Left lung (tissue), 10 donors: ENCODE results near the gene MYH14. TPM values are rescaled to one million over a fixed set of nuclear protein-coding genes. Genes with fewer than 3 reads are reported as not detected.

ENCODE experiments used
- ATAC-seq: fragments of 200-7000 bp; cut with Tn5 transposase; one replicate; pipeline ENCODE4 v1.9.1; 2020; ENCODE audit warnings: moderate library complexity
- DNase-seq, 4 donors: peaks; one replicate each; pipeline ENCODE4 v3.0.0-alpha.2; 2013 to 2020
- H3K27ac ChIP-seq, 2 donors: fragments of 200-600 bp; sonication (generic) in 1 of 2; one replicate each; pipeline versions ENCODE4 v1.5.0 to v1.8.0; 2020 to 2021
- H3K27me3 ChIP-seq, 2 donors: fragments of 200-600 bp; sonication (generic) in 1 of 2; one replicate each; pipeline versions ENCODE4 v1.5.0 to v1.8.0; 2020 to 2021
- H3K36me3 ChIP-seq, 2 donors: fragments of 200-600 bp; sonication (generic) in 1 of 2; one replicate each; pipeline versions ENCODE4 v1.5.0 to v1.8.0; 2020 to 2021
- H3K4me1 ChIP-seq, 2 donors: fragments of 200-600 bp; one replicate each; pipeline ENCODE4 v1.8.0; 2021
- H3K4me3 ChIP-seq, 2 donors: fragments of 200-600 bp; sonication (generic) in 1 of 2; one replicate each; pipeline versions ENCODE4 v1.5.0 to v1.8.0; 2020 to 2021; ENCODE audit warnings: mild to moderate bottlenecking in 1 of 2
- H3K9me3 ChIP-seq, 2 donors: fragments of 200-600 bp; sonication (generic) in 1 of 2; one replicate each; pipeline versions ENCODE4 v1.5.0 to v1.8.0; 2020 to 2021
- intact Hi-C, 2 donors: fragments of 100-400 bp; cut with DNase I; formaldehyde crosslinking; loops; one replicate each; pipeline versions ENCODE4 v1.11.2 to v1.14.2; 2022
- polyA plus RNA-seq, 6 donors: library from polyadenylated mRNA; unstranded; fragments of 120-200 nt; gene quantifications; one replicate each; pipeline ENCODE4 v1.2.1, GENCODE V29; 2013; ENCODE audit not compliant: insufficient read length in 6 of 6
- total RNA-seq, 2 donors: library from RNA; stranded (reverse); fragmentation: NEBNext Ultra II Directional; extraction: Animal tissue kit (Norgen Biotek cat#: 25700); gene quantifications; one replicate each; pipeline ENCODE4 v1.2.1, GENCODE V29; 2021
- TF ChIP-seq, protein P1 (sequence below), 2 donors: fragments of 200-600 bp; sonication (generic) in 1 of 2; IDR thresholded peaks; one replicate each; pipeline versions ENCODE4 v1.5.0 to v1.8.0; 2021; ENCODE audit warnings: antibody characterized with exemption in 2 of 2
- donor health status: DM: no; HTN: yes; CAD: no.
- donor health status: DM: no; HTN: no; CAD: no.

The MYH14 gene
- total and polyA plus RNA-seq, 8 donors, result 46.0 to 195 (median 55.6) TPM

DNA sequence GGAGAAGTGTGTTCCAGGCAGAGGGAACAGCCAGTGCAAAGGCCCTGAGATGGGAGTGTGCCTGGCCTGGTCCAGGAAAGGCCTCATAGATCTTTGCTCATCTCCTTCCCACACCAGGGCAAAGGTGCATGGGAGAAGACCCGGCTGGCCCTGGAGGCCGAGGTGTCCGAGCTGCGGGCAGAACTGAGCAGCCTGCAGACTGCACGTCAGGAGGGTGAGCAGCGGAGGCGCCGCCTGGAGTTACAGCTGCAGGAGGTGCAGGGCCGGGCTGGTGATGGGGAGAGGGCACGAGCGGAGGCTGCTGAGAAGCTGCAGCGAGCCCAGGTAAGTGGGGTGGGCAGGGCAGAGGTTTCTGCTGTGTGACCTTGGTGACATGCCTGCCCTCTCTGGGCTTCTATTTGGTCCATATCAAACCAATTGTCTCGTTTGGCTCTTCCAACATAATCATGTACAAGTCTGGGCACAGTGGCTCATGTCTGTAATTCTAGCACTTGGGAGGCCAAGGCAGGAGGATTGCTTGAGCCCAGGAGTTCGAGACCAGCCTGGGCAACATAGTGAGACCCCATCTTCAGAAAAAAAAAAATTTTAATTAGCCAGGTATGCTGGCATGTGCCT lies 74.7 kb downstream of the MYH14 start:
- intact Hi-C loops, result no loop called here
- ATAC-seq (no peak), DNase-seq (no peak)
- TF ChIP-seq, protein P1, sequence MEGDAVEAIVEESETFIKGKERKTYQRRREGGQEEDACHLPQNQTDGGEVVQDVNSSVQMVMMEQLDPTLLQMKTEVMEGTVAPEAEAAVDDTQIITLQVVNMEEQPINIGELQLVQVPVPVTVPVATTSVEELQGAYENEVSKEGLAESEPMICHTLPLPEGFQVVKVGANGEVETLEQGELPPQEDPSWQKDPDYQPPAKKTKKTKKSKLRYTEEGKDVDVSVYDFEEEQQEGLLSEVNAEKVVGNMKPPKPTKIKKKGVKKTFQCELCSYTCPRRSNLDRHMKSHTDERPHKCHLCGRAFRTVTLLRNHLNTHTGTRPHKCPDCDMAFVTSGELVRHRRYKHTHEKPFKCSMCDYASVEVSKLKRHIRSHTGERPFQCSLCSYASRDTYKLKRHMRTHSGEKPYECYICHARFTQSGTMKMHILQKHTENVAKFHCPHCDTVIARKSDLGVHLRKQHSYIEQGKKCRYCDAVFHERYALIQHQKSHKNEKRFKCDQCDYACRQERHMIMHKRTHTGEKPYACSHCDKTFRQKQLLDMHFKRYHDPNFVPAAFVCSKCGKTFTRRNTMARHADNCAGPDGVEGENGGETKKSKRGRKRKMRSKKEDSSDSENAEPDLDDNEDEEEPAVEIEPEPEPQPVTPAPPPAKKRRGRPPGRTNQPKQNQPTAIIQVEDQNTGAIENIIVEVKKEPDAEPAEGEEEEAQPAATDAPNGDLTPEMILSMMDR (IDR thresholded peaks at IDR 0.05), result no peak
- Histone ChIP-seq H3K36me3 (peaks cover 0 to 62% of the 10 kb centered on the region in 2 donors), H3K27ac (no peak overlapping the region), H3K27me3 (no peaks in the 10 kb centered on the region), H3K4me1 (no peaks in the 10 kb centered on the region), H3K9me3 (no peaks in the 10 kb centered on the region), H3K4me3 (no peak overlapping the region)

DNA sequence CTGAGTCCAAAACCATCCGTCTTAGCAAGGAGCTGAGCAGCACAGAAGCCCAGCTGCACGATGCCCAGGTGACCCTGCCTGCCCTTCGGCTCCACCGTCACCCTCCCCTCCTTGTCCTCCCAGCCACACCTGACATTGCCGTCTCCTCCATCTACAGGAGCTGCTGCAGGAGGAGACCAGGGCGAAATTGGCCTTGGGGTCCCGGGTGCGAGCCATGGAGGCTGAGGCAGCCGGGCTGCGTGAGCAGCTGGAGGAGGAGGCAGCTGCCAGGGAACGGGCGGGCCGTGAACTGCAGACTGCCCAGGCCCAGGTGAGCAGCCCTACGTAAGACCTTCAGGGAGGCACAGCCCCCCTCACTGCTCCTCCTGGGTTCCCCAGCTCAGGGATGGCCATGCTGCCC lies 76.7 kb downstream of the MYH14 start:
- Histone ChIP-seq H3K9me3 (peaks cover 0 to 2% of the 10 kb centered on the region in 2 donors), H3K27ac (no peak overlapping the region), H3K36me3 (peaks cover 0 to 59% of the 10 kb centered on the region in 2 donors), H3K4me3 (no peak overlapping the region), H3K4me1 (no peaks in the 10 kb centered on the region), H3K27me3 (no peaks in the 10 kb centered on the region)
- ATAC-seq (no peak), DNase-seq (no peak)
- intact Hi-C loops, result no loop called here
- TF ChIP-seq, protein P1 (IDR thresholded peaks at IDR 0.05), result no peak

DNA sequence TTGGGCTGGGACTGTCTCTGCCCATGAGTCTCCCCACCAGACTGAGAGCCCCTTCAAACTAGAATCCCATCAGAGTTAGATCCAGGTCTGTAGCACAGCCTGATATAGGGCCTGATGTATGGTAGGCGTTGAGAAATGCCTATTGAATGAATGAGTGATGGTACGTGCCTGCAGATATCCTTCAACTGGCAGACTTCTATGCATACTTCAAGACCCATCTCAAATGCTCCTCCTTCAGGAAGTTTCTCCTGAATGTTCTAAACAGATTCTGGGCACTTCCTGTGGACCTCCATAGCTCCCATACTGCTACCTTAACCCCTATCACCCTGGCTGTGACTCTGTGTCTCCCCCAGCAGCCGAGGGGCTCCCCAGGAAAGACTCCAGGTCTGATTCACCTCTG lies 77.6 kb downstream of the MYH14 start:
- H3K36me3 ChIP-seq, result peaks cover 0 to 60% of the 10 kb centered on the region in 2 donors
- ATAC-seq, result no peak

DNA sequence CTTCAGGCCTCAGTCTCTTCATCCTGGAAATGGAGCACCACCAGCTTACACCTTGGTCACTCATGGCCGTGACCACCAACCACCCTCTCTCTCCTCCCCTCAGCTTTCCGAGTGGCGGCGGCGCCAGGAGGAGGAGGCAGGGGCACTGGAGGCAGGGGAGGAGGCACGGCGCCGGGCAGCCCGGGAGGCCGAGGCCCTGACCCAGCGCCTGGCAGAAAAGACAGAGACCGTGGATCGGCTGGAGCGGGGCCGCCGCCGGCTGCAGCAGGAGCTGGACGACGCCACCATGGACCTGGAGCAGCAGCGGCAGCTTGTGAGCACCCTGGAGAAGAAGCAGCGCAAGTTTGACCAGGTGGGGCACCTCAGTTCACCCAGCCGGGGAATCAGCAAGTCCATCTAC lies 78.1 kb downstream of the MYH14 start:
- peaks cover 0 to 62% of the 10 kb centered on the region in 2 donors for H3K36me3 ChIP-seq

More for the DNA sequence above, 77.6 kb downstream of the MYH14 start:
- TF ChIP-seq, protein P1 (IDR thresholded peaks at IDR 0.05), result no peak
- Histone ChIP-seq H3K9me3 (peaks cover 0 to 11% of the 10 kb centered on the region in 2 donors), H3K4me3 (no peak overlapping the region), H3K27ac (no peak overlapping the region), H3K4me1 (no peaks in the 10 kb centered on the region), H3K27me3 (no peaks in the 10 kb centered on the region)
- DNase-seq, result no peak
- intact Hi-C loops, result no loop called here

DNA sequence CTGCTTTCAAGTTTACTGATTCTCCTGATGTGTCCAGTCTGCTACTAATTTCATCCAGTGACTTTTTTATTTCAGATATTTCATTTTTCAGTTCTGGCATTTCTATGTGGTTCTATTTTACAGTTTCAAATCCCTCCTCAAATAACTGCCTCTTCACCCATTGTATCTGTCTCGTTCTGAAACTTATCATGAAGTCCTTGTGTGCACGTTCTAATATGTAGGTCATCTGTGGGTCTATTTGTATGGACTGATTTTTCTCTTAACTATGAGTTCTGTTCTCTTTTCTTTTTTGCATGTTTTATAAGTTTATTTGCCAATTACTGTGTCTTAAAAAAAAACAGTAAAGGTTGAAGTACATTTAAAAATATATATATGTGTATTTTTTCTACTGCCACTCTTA lies 82.4 kb downstream of the MYH14 start:
- peaks cover 0 to 17% of the 10 kb centered on the region in 2 donors for H3K9me3 ChIP-seq
- TF ChIP-seq, protein P1 (IDR thresholded peaks at IDR 0.05), result no peak
- H3K27ac ChIP-seq, result no peak overlapping the region
- intact Hi-C loops, result no loop called here
- ATAC-seq, result no peak
- no peaks in the 10 kb centered on the region for H3K4me1 ChIP-seq
- H3K27me3 ChIP-seq, result peaks cover 0 to 6% of the 10 kb centered on the region in 2 donors
- H3K4me3 ChIP-seq, result no peak overlapping the region
- H3K36me3 ChIP-seq, result peaks cover 0 to 62% of the 10 kb centered on the region in 2 donors
- no peak for DNase-seq

More for the DNA sequence above, 78.1 kb downstream of the MYH14 start:
- intact Hi-C loops, result no loop called here
- H3K27ac ChIP-seq, result no peak overlapping the region
- DNase-seq (no peak), ATAC-seq (no peak)
- TF ChIP-seq, protein P1 (IDR thresholded peaks at IDR 0.05), result no peak
- peaks cover 0 to 16% of the 10 kb centered on the region in 2 donors for H3K9me3 ChIP-seq
- no peaks in the 10 kb centered on the region for H3K4me1 ChIP-seq
- H3K4me3 ChIP-seq, result no peak overlapping the region
- H3K27me3 ChIP-seq, result no peaks in the 10 kb centered on the region
